GM12892 (cell line): ENCODE data around the gene EDA.

Source experiments
- POLR2A ChIP-seq: IDR thresholded peaks from 2 replicates; pipeline ENCODE4 v1.6.1; 2011; ENCODE audit warnings: low read depth, low read length, control low read depth
- POLR2AphosphoS5 ChIP-seq: IDR thresholded peaks from 2 replicates; pipeline ENCODE4 v1.6.1; 2011; ENCODE audit warnings: low read depth, low read length, control low read depth

- TF ChIP-seq POLR2A (no peak), POLR2AphosphoS5 (no peak)
Observed at GRCh38 chrX:69932323-69932722, 316.4 kb downstream of the EDA start.
